ENCODE results near the gene ZNF485.
A peak's percentile ranks its signal among the peaks of the same experiment; 100 is the strongest.
"Not testable (repeated sequence)": the region's sequence is repeated elsewhere in the genome, so short reads cannot be mapped to it uniquely, and the experiment has no call there.

The ZNF485 gene

GRCh38 chr10:43607199-43607573, 948 bp downstream of the ZNF485 start:
- no peak for DNase-seq

GRCh38 chr10:43610636-43611035, 4.4 kb downstream of the ZNF485 start:
- no peak for DNase-seq

GRCh38 chr10:43616697-43617370, 10.6 kb downstream of the ZNF485 start:
- no peak for DNase-seq

- DNase-seq = no peak
Observed at GRCh38 chr10:43619368-43619767, 13.1 kb downstream of the ZNF485 start.

GRCh38 chr10:43622038-43622437, 15.8 kb downstream of the ZNF485 start:
- no peak for DNase-seq

GRCh38 chr10:43623351-43623750, 17.1 kb downstream of the ZNF485 start:
- DNase-seq = no peak

- no peak for DNase-seq
Observed at GRCh38 chr10:43627942-43628341, 21.7 kb downstream of the ZNF485 start.

- DNase-seq = no peak
Observed at GRCh38 chr10:43628956-43629355, 22.7 kb downstream of the ZNF485 start.

GRCh38 chr10:43635816-43636215, 29.6 kb downstream of the ZNF485 start:
- DNase-seq = not testable (repeated sequence)

DNA sequence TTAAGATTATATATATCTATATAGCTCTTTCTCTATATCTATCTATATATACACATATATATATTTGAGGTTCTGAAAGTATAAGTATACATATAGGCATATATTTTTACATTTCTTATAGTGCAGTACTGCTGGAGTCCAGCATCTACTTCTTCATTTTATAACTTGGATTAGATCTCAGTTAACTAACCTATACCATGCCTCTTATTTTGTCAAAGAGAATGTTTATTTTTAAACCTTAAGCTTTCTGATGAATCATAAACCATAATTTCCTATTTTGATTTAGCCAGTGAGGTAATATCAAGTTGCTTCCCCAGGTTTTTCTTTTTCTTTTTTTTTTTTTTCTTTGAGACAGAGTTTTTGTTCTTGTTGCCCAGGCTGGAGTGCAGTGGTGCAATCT, 34.4 kb downstream of the ZNF485 start:
- DNase-seq = no peak

- no peak for DNase-seq
Observed at GRCh38 chr10:43644252-43644651, 38.0 kb downstream of the ZNF485 start.

- no peak for DNase-seq
Observed at GRCh38 chr10:43645866-43646265, 39.6 kb downstream of the ZNF485 start.

DNA sequence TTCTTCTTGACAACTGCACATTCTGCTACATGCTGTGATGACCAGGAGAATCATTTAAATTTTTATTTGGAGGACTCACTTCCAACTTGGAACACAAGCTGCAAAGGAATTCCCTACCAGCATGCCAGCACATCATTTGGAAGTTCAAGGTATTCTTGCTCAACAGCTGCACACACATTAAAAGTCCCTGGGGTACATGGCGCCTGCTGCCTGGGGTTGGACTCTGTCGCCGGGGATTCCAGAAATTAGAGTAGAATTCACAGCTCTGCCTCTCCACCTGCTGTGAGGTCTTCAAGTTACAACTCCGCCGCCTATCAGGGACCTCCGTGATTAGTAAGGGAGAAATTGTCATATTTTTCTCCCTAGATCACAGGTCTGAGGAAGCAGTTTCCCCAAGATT, 41.3 kb downstream of the ZNF485 start:
- DNase-seq = no peak

DNA sequence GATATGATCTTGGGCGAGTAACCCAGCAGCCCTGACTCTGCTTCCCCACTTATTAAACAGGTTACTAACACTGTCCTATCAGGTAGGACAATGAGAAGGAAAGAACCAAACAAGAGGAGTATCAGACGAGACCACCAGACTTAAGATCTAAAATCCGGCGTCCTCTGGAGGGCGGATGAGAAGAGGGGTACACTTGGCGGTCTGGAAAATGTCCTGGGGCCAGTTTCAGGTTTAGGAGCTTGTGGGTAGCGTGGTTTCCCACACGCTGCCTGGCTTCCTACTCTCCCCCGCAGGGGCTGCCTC, 41.8 kb downstream of the ZNF485 start:
- no peak for DNase-seq

- DNase-seq = peak; percentile 88
Observed at GRCh38 chr10:43648398-43649184, 42.4 kb downstream of the ZNF485 start, which contains the start of gene ZNF32. TSS of gene ZNF32 (minus strand) at chr10:43648881. CDS start at chr10:43646133, 2,748 bp downstream.

- DNase-seq = no peak
Observed at GRCh38 chr10:43649185-43649523, 42.9 kb downstream of the ZNF485 start.

DNA sequence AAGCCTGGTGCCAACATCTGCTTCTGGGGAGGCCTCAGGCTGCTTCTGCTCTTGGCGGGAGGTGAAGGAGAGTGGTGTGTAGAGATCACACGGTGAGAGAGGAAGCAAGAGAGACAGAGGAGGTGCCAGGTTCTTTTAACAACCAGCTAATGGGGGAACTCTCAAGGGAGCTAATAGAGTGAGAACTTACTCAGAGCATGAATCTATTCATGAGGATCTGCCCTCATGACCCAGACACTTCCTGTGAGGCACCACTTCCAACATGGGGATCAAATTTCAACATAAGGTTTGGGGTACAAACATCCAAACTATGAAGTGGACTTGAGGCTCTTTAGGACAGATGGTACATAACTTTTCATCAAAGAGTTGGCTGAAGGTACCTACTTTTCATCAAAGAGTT, 47.5 kb downstream of the ZNF485 start:
- no peak for DNase-seq

- no peak for DNase-seq
Observed at GRCh38 chr10:43655311-43655710, 49.1 kb downstream of the ZNF485 start.

GRCh38 chr10:43658227-43658626, 52.0 kb downstream of the ZNF485 start:
- DNase-seq = no peak

DNA sequence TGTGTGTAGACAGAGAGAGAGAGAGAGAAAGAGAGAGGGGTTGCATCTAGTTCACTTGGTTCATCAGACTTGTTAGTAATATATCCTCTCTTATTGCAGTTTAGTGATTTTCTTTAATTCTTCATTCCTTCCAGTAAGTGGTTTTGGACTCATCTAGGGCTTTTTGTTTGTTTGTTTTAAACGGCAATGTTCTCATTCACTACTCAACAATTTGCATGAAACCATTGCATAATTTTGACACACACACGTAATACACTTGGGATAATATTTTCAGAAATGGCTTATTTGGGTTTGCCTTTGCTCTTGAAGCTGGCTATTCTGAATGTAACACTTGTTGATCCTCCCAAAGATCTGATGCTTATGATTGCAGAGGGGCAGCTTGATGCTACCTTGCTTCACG, 58.8 kb downstream of the ZNF485 start:
- no peak for DNase-seq

GRCh38 chr10:43666552-43666951, 60.3 kb downstream of the ZNF485 start:
- DNase-seq = no peak

GRCh38 chr10:43667317-43667731, 61.1 kb downstream of the ZNF485 start:
- no peak for DNase-seq
